A549 (cell line): Measurements from ENCODE around the gene CXCR1. TPM values are rescaled to one million over a fixed set of nuclear protein-coding genes. Genes with fewer than 3 reads are reported as not detected.

Source experiments
- ATAC-seq, 2 experiments: fragments of 200-7000 bp in 1 of 2; fragments of >200 bp in 1 of 2; cut with Nextera tagmentation in 1 of 2; cut with Tn5 transposase in 1 of 2; 3 replicates each; pipeline versions ENCODE4 v1.8.0 to v1.9.1; 2018 to 2020; ENCODE audit warnings: mild to moderate bottlenecking in 1 of 2, moderate library complexity in 1 of 2
- CTCF ChIA-PET: fragments of 300-600 bp; sonication (Branson Sonifier 250); formaldehyde crosslinking; extraction: SDS; loops from one replicate; lab custom pipeline; 2021; ENCODE audit warnings: antibody characterized with exemption, inconsistent platforms; lab: Yijun Ruan, JAX
- POLR2A ChIA-PET: fragments of 350-600 bp; formaldehyde crosslinking; extraction: SDS; loops from one replicate; lab custom pipeline; 2021; ENCODE audit warnings: antibody characterized with exemption, inconsistent platforms; lab: Yijun Ruan, JAX
- DNase-seq, 2 experiments: peaks; one replicate each; pipeline versions ENCODE4 v3.0.0 to v3.0.0-alpha.2; 2011 to 2016; ENCODE audit warnings: low read depth in 1 of 2, low spot score in 1 of 2
- FAIRE-seq: peaks from 2 replicates; lab custom pipeline; 2011; peaks lifted over from hg19 to GRCh38; lab: Jason Lieb, UNC
- H3K27ac ChIP-seq, 2 experiments: fragments of >200 bp; sonication (Bioruptor Twin); formaldehyde crosslinking; 3 replicates each; pipeline ENCODE4 v1.5.1; 2016 to 2017
- H3K4me1 ChIP-seq: fragments of >200 bp; sonication (Bioruptor Twin); formaldehyde crosslinking; 3 replicates; pipeline ENCODE4 v1.6.1; 2016
- H3K4me2 ChIP-seq: fragments of >200 bp; sonication (Bioruptor Twin); formaldehyde crosslinking; 3 replicates; pipeline ENCODE4 v1.6.1; 2016
- H3K4me3 ChIP-seq: fragments of >200 bp; sonication (Bioruptor Twin); formaldehyde crosslinking; 3 replicates; pipeline ENCODE4 v1.5.1; 2016
- H3K9me3 ChIP-seq: fragments of >200 bp; sonication (Bioruptor Twin); formaldehyde crosslinking; 3 replicates; pipeline ENCODE4 v1.6.1; 2016
- BCL3 ChIP-seq: fragments of >200 bp; sonication (Bioruptor Twin); formaldehyde crosslinking; IDR thresholded peaks from 3 replicates; pipeline ENCODE4 v1.6.1; 2016
- CBX2 ChIP-seq: fragments of 200-600 bp; sonication (generic); IDR thresholded peaks from 2 replicates; pipeline ENCODE4 v1.6.1; 2016; ENCODE audit warnings: low read depth, mild to moderate bottlenecking, borderline replicate concordance
- CEBPB ChIP-seq, 2 experiments: fragments of >200 bp in 1 of 2; sonication (Bioruptor Twin) in 1 of 2; formaldehyde crosslinking in 1 of 2; IDR thresholded peaks; 2 replicates each; pipeline ENCODE4 v1.6.1; 2012 to 2016
- CHD4 ChIP-seq: fragments of 200-600 bp; sonication (generic); IDR thresholded peaks from 2 replicates; pipeline ENCODE4 v1.6.1; 2016; ENCODE audit warnings: antibody characterized with exemption, mild to moderate bottlenecking, borderline replicate concordance
- EHF ChIP-seq: fragments of 250-450 bp; sonication (Bioruptor Pico); IDR thresholded peaks from 2 replicates; pipeline ENCODE4 v1.5.0; 2020; ENCODE audit warnings: mild to moderate bottlenecking
- EP300 ChIP-seq, 2 experiments: fragments of >200 bp; sonication (Bioruptor Twin); formaldehyde crosslinking; IDR thresholded peaks; 2 replicates in 1 of 2; 3 replicates in 1 of 2; pipeline ENCODE4 v1.6.1; 2016 to 2017
- FOSB ChIP-seq: fragments of 250-450 bp; sonication (Bioruptor Pico); IDR thresholded peaks from 2 replicates; pipeline ENCODE4 v1.5.0; 2020; ENCODE audit warnings: mild to moderate bottlenecking, moderate library complexity
- FOXS1 ChIP-seq: fragments of 250-450 bp; sonication (Bioruptor Pico); IDR thresholded peaks from 2 replicates; pipeline ENCODE4 v1.5.0; 2020; ENCODE audit warnings: mild to moderate bottlenecking, moderate library complexity
- GATA3 ChIP-seq: IDR thresholded peaks from 2 replicates; pipeline ENCODE4 v1.6.1; 2012; ENCODE audit warnings: borderline replicate concordance
- HEYL ChIP-seq: fragments of 250-450 bp; sonication (Bioruptor Pico); IDR thresholded peaks from 2 replicates; pipeline ENCODE4 v1.8.0; 2021; ENCODE audit warnings: mild to moderate bottlenecking, moderate library complexity
- JUNB ChIP-seq: fragments of >200 bp; sonication (Bioruptor Twin); formaldehyde crosslinking; IDR thresholded peaks from 2 replicates; pipeline ENCODE4 v1.6.1; 2016
- MAFK ChIP-seq: fragments of 450-650 bp; IDR thresholded peaks from 2 replicates; pipeline ENCODE4 v1.6.1; 2014; ENCODE audit not compliant: partially characterized antibody
- MAZ ChIP-seq: fragments of 150-350 bp; IDR thresholded peaks from 2 replicates; pipeline ENCODE4 v1.6.1; 2014; ENCODE audit warnings: antibody characterized with exemption, low read depth, low read length, borderline replicate concordance
- NFE2L2 ChIP-seq: fragments of 150-350 bp; conservative IDR thresholded peaks from 2 replicates; pipeline ENCODE4 v1.6.1; 2014; ENCODE audit warnings: low read length
- NPAS2 ChIP-seq: fragments of 250-450 bp; sonication (Bioruptor Pico); IDR thresholded peaks from 2 replicates; pipeline ENCODE4 v1.8.0; 2022; ENCODE audit warnings: mild to moderate bottlenecking, moderate library complexity, borderline replicate concordance
- NR3C1 ChIP-seq: fragments of >200 bp; sonication (Bioruptor Twin); formaldehyde crosslinking; IDR thresholded peaks from 3 replicates; pipeline ENCODE4 v1.6.1; 2017
- PBX3 ChIP-seq: IDR thresholded peaks from 2 replicates; pipeline ENCODE4 v1.6.1; 2012
- PHF8 ChIP-seq: fragments of 200-600 bp; sonication (generic); IDR thresholded peaks from 2 replicates; pipeline ENCODE4 v1.6.1; 2016; ENCODE audit warnings: low read depth, mild to moderate bottlenecking, antibody characterized with exemption, moderate library complexity, borderline replicate concordance
- POLR2A ChIP-seq: IDR thresholded peaks from 2 replicates; pipeline ENCODE4 v1.6.1; 2012; ENCODE audit warnings: mild to moderate bottlenecking, low read length
- POLR2AphosphoS2 ChIP-seq: conservative IDR thresholded peaks from 2 replicates; pipeline ENCODE4 v1.6.1; 2012; ENCODE audit warnings: low read length, improper control_type of control experiment, inconsistent platforms
- SMC3 ChIP-seq: fragments of >200 bp; sonication (Bioruptor Twin); formaldehyde crosslinking; IDR thresholded peaks from 3 replicates; pipeline ENCODE4 v1.6.1; 2018; ENCODE audit warnings: inconsistent platforms
- ZC3H11A ChIP-seq: fragments of 450-650 bp; IDR thresholded peaks from 2 replicates; pipeline ENCODE4 v1.6.1; 2014; ENCODE audit warnings: antibody characterized with exemption, mild to moderate bottlenecking
- ZFP36 ChIP-seq: fragments of 450-650 bp; IDR thresholded peaks from 2 replicates; pipeline ENCODE4 v1.6.1; 2014; ENCODE audit warnings: borderline replicate concordance; ENCODE audit not compliant: partially characterized antibody
- ZNF302 ChIP-seq: fragments of 250-450 bp; sonication (Bioruptor Pico); IDR thresholded peaks from 2 replicates; pipeline ENCODE4 v1.9.0; 2021; ENCODE audit warnings: inconsistent platforms, mild to moderate bottlenecking, moderate library complexity
- ZSCAN20 ChIP-seq: fragments of 250-450 bp; sonication (Bioruptor Pico); IDR thresholded peaks from 2 replicates; pipeline ENCODE4 v1.8.0; 2022; ENCODE audit warnings: mild to moderate bottlenecking, moderate library complexity
- WGBS: methylation state at CpG from one replicate; pipeline ENCODE4 v1.1.6; 2017; ENCODE audit errors: missing lambda C conversion rate; 5-methylcytosine and 5-hydroxymethylcytosine counted together
- polyA plus RNA-seq, 4 experiments: library from polyadenylated mRNA; depleted of rRNA in 3 of 4; stranded (reverse); fragments of >200 nt; fragmentation: RNase III in 1 of 4; extraction: RNeasy Plus Mini Kit Qiagen cat#74134 plus additional on column Dnase treatment in 1 of 4; gene quantifications; 2 replicates in 3 of 4; 3 replicates in 1 of 4; pipeline ENCODE4 v1.2.3, GENCODE V29; 2011 to 2017

Gene CXCR1
- polyA plus RNA-seq, 2 of the 4 experiments (the other 2 are of a cell fraction): not detected

DNA sequence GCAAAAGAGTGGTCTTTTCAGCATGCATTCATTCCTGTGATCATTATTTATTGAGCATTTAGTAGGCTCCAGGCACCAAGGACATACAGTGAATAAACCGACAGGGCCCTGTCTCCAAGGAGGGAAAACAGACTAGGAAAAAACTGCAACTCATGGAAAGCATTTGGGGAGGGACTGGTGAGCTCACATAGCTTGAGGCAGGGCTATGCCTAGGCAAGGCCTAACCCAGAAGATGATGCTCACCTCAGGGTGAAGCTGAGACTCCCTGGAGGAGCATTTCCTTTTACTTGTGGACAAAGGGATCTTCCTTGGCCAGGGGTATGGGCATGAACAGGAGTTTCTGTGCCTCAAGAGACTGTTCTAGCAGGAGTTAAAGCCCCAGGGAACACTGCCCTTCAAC is 3.9 kb downstream of the CXCR1 start:
- POLR2A ChIA-PET: no interaction called here
- WGBS: 46% methylated on average over 1 of the region's 1 CpG
- CTCF ChIA-PET: interaction anchor here (1.0 kb wide), 1 partner anchor 11 kb away, joined by 3 read pairs; no protein-coding TSS in a partner anchor
- H3K9me3 ChIP-seq: no peaks in the 10 kb centered on the region
- FAIRE-seq: no peak
- DNase-seq: no peak
- no peak overlapping the region for H3K4me2 ChIP-seq
- no peak overlapping the region for H3K4me3 ChIP-seq
- no peaks in the 10 kb centered on the region for H3K4me1 ChIP-seq
- no peak overlapping the region for H3K27ac ChIP-seq
- no peak for ATAC-seq
- TF ChIP-seq POLR2AphosphoS2 (no peak), CHD4 (no peak), MAFK (no peak), HEYL (CRISPR knock-in tag) (no peak), CEBPB (IDR thresholded peaks at IDR 0.05) (no peak), ZNF302 (CRISPR knock-in tag) (no peak), NR3C1 (no peak), PHF8 (no peak), EP300 (IDR thresholded peaks at IDR 0.05) (no peak), POLR2A (no peak), NFE2L2 (no peak), NPAS2 (no peak), ZSCAN20 (CRISPR knock-in tag) (no peak), PBX3 (no peak)

DNA sequence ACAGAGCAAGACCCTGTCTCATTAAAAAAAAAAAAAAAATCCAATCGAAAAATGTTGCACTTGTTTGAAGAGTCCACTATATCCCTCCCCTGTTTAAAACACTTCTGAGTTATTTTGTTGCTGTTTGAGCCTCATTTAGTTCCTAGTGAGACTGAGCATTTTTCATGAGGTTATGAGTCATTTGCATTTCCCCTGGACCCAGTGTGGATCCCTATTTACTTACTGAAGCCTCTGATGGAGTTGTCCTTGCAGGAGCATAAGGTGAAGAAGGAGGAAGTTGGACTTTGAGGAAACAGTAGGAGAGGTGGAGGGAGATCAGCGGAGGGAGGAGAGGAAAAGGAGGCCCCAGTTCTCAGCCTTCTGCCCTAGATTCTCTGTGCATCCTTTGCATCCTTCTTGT is 5.1 kb downstream of the CXCR1 start:
- FAIRE-seq: no peak
- CTCF ChIA-PET: no interaction called here
- ATAC-seq: no peak; a peak in 1 of 6 replicates
- no peak overlapping the region for H3K4me2 ChIP-seq
- DNase-seq: no peak
- POLR2A ChIA-PET: no interaction called here
- no peaks in the 10 kb centered on the region for H3K9me3 ChIP-seq
- H3K4me3 ChIP-seq: no peak overlapping the region
- TF ChIP-seq ZSCAN20 (CRISPR knock-in tag) (no peak), FOSB (CRISPR knock-in tag) (no peak), JUNB (no peak), ZFP36 (no peak), MAZ (no peak), EHF (CRISPR knock-in tag) (no peak), CBX2 (no peak), HEYL (CRISPR knock-in tag) (no peak), SMC3 (no peak), FOXS1 (CRISPR knock-in tag) (no peak), GATA3 (no peak), BCL3 (no peak)
- H3K4me1 ChIP-seq: no peaks in the 10 kb centered on the region
- 41% methylated on average over 2 of the region's 2 CpGs for WGBS
- H3K27ac ChIP-seq: no peak overlapping the region

DNA sequence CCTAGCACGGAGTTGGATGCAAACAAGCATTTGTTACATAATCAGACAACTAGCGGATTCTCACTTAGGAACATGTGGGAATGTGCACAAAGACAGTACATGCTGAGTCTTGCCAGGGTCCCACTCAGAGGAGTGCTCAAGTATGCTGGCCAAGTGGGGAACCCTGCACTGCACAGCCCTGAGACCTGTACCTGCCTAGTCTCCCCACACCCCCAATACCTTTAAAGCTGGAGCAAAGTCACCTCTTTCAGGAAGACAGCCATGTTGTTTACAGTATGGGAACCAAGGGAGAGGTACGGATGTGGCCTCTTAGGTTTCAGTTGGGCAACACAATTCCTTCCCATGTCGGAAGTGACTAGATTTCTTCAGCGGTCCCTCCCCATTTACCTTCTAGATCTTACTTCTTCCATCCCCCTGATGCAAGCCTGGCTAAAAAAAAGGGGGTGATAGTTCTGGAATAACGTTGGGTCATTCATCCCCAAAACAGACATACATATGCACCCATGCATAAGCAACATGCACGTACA is 10.7 kb downstream of the CXCR1 start:
- DNase-seq (no peak), ATAC-seq (no peak), FAIRE-seq (no peak)
- Histone ChIP-seq H3K4me2 (no peak overlapping the region), H3K27ac (no peak overlapping the region), H3K4me3 (no peak overlapping the region), H3K9me3 (no peaks in the 10 kb centered on the region), H3K4me1 (no peaks in the 10 kb centered on the region)
- CTCF ChIA-PET: no interaction called here
- WGBS: 54% methylated on average over 7 of the region's 7 CpGs
- POLR2A ChIA-PET: no interaction called here
- TF ChIP-seq EHF (CRISPR knock-in tag): no peak
- no peak for TF ChIP-seq PBX3
- no peak for TF ChIP-seq ZC3H11A
